RCC 7860 (cell line): ENCODE results near the gene TMEM53.

Source experiments
- DNase-seq: peaks from one replicate; pipeline ENCODE4 v3.0.0-alpha.2; 2015; ENCODE audit warnings: low spot score
- FAIRE-seq: peaks from 2 replicates; lab custom pipeline; 2012; peaks lifted over from hg19 to GRCh38; lab: Jason Lieb, UNC

The TMEM53 gene

DNA sequence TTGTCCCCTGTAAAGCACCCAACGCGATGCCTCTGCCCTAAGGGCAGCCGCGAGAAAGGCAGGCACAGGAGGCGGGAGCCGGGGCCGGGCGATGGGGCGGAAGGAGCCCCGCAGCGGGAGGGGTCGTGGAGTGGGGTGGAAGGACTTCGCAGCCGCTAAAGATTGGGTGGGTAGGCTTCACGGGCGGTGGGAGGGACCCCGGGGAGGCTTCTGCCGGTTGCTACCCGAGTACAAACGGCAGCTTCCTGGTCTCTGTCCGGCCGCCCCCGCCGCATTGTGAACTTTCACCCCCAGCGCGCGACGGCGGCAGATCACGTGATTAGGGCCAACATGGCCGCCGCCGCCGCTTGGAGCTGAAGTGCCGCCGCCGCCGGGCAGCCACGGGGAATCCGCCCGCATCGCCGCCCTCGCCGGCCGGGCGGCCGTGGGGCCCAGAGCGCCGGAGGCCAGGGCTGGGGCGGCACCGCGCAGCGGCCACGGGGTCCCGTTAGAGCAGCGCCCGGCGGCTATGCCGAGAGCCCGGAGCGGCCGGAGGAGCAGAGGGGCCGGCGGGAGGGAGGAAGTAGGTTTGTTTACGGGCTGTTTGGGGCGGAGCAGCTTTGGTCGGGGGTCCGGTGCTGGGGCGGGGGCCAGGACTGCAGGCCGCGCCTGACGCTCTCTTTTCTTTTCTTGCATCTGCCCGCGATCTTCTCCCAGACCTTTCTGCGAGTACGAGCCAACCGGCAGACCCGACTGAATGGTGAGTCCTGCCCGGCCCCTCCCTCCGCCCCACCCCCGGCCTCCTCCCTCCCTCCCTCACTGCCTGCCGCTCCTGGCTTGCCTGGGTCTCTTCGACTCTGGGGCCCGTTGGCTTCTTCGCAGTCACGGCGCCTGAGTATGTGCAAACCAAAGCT is 42.4 kb downstream of the TMEM53 start:
- FAIRE-seq (no peak), DNase-seq (peak; percentile 74)

DNA sequence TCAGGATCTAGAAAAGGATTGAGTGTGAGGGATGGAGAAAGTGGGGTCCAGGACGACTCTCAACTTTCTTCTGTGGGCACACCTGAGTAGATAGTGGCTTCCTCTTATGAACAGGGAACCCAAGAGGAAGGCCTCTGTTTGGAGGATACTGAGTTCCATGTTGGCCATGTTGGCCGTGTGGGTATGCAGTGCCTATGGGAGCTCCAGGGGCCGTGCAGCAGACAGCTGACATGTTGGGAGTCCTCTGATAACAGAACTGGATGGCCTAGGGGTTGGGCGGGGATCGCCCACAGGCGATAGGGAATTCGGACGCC is 43.0 kb downstream of the TMEM53 start:
- no peak for FAIRE-seq

DNA sequence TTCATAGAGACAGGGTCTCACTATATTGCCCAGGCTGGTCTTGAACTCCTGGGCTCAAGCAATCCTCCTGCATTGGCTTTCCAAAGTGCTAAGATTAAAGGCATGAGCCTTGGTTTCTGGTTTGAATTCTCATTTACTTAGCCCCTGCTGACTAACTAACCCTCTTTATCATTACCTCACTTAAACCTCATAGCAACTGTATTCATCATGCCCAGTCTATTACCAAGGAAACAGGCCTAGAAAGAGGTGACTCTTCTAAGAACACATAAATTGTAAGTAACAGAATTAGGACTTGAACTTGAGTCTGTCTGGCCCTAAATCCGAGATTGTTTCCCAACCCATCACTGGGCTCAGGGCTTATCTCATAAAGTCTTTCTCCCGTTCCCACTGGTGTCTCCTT is 44.2 kb downstream of the TMEM53 start:
- FAIRE-seq = peak; percentile 31
- peak; percentile 86 for DNase-seq

More for the DNA sequence above, 43.0 kb downstream of the TMEM53 start:
- DNase-seq = no peak

DNA sequence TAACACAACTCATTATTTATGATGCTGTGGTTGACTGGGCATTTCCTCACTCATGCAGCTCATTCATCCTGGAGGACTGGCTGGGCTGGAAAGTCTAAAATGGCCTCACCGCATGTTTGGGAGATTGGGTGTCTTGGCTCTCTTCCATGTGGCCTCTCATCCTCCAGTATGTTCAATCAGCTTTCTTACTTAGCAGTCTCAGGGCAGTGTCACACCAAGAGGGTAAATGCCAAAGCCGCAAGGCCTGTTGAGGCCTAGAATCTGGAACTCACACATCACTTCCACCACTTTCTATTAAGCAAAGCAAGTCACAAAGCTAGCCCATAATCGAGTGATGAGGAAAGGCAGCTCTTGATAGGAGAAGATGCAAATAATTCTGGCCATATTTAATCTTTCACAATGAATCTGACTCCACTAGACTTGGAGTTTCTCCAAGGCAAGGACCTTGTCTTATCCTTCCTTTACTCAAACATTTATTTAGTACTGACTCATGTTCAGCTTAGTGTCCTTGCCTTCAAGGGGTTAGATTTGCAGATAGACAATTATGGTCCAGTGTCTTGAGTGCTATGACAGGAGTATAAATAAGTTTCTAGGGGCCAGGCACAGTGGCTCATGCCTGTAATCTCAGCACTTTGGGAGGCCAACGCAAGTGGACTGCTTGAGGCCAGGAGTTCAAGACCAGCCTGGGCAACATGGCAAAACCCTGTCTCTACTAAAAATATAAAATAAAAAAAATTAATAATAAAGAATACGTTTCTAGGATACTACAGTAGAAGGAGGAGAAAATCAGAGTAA is 45.1 kb downstream of the TMEM53 start:
- FAIRE-seq = peak; percentile 97

DNA sequence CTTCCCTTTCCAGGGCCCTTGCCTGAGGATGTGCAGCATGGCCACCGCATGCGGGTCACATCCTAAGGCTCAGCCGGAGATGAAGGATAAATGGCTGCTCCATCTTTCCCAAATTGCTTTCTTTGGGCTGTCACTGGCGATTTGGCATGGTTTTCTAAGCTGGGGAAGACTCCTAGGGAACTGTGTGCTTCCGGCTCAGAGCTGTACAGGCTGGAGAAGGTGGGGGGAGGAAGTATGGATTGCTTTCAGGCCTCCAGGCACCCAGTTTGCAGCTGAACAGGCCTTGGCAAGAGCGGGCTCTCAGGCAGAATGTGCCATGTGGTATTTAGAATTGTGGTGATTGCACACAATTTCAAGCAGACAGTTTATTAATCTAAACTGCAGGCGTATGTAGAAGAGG is 48.9 kb downstream of the TMEM53 start:
- DNase-seq = no peak
- FAIRE-seq = no peak

More for the DNA sequence above, 45.1 kb downstream of the TMEM53 start:
- DNase-seq = peak; percentile 97

DNA sequence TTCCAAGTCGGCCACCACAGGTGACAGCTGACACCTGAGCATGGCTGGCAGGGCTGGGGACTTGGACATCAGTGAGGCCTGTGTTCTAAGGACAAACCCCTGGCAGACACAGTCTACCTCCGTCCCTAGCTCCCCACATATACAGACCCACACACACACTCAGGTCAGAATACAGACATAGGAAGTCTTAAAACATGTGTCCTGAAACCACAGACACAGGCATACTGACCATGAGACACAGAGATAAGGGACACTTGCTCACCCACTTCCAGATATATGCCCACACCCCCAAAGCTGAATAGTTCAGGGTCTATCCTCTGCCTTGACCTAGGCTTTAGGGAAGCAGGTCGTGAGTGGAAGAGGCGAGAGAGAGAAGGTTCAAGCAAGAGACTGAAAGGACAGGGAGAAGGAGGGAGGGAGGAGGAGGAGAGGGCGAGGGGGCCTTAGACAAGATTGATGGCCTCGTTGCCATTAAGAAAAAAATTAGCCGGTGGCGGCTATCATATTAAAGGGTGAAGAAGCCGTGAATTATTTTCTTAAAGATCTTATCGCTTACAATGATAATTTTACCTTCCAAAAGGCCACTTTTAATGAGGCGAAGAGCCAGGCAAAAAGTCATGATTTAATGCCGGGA is 49.9 kb downstream of the TMEM53 start:
- FAIRE-seq = no peak

DNA sequence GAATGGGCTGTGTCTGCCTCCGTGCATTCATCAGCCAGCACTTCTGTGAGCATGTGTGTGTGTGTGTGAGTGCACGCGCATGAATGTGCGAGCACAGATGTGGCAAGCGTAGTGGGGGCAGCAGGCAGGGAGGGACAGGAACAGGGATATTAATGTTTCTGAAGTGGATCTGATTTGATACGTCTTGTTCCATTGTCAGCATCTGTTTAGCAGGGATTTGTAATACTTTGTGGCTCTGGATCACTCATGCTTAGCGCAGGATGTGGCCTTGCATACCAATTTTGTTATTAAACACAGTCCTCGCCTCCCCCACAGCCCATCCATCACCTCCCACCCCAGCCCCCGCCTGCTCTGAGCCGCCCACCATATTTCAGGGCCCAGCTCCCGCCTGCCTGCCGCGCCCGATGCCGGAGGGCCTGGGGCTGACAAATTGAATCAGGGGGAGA is 52.4 kb downstream of the TMEM53 start:
- no peak for FAIRE-seq
- peak; percentile 53 for DNase-seq

More for the DNA sequence above, 49.9 kb downstream of the TMEM53 start:
- no peak for DNase-seq

DNA sequence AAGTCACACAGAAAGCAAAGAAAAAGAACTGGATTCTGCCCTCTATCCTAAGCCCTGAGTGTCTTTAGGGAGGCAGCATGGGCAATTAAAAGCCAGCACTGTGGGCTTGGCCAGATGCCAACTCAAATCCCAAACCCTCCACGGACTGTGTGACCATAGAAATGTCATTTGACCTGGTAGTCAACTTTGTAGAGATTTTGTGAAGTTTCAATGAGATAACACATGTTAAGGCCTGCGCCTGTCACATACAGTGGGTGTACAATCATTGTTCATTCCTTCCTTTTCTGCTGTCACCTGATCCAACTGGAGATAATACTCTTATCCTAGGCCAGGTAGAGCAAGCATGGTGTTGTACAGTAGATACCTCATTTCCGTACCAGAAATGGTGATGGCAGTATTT is 54.2 kb downstream of the TMEM53 start:
- FAIRE-seq (no peak), DNase-seq (peak; percentile 8)

DNA sequence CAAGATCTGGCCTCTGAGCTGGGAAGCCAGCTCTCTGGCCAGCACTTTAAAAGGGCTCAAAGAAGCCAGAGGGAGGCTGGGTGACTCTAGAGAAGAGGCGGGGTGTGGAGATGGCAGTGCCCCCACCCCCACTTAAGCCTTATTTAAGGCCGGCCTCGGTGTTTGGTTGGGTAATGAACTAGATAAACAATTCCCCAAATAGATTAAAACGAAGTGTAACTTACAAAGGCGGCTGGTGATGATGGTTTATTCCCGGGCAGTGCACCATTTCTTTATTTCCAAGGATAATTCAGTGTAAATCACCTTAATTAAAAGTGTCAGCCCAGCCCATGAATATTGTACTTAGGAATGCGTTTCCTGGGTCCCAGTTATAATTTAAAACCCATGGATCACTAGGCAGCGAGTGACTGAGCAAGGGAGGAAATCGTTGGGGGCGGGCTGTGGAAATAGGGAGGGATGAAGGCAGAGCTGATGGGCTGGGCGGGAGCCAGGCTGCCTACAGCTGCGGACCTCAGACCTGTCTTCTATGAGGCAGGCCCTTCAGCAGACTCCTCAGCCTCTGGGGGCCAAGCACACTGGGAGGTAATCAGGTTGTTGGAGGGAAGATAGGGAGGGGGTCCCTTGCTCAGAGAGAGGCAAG is 54.9 kb downstream of the TMEM53 start:
- peak; percentile 83 for FAIRE-seq
- peak; percentile 72 for DNase-seq

DNA sequence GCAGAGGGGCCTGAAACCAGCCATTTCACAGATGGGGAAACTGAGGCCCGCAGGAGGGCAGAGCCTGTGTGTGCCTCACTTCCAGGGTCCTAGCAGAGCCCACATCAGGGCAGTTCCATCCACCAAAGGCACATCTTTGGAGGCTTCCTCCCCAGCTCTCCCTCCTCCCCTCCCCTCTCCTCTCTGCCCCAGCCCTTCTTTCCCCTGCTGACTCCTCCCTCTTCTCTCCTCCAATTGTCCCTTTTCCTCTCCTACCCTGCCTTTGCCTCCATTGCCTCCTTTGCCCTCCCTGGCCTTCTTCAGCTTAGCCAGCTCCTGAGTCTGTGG is 56.6 kb downstream of the TMEM53 start:
- DNase-seq = no peak
- FAIRE-seq = no peak

DNA sequence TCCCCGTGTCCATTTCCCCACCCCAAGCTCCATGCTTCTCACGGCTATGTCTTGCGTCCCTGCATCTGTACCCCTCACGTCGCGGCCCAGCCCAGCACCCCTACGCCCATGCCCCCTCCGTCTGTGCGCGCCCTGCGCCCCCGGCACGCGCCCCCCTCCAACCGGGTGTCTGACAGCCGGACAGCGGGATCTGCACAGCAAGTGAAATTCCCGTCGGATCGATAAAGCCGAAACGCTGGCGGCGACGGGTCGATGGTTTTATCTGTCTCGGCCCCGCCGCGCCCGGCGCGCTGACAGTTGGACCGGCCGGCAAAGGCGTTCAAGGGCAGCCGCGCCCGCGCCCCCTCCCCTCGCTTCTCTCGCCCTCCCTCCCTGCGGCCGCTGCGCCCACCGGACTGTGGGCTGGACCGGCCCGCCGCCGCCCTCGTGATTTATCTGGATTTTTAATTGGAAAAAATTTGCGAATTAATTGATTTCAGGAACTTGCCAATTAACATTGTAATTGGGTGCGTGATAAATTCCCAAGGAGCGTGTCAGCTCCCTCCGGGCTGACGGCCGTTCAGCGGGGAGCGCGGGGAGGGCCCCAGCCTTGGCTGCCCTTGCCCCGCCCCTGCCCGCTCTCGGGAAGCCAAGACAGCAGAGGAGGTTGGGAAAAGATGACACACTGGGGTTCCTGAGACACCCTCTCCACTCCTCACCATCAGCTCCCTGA is 57.1 kb downstream of the TMEM53 start:
- DNase-seq (no peak), FAIRE-seq (no peak)

DNA sequence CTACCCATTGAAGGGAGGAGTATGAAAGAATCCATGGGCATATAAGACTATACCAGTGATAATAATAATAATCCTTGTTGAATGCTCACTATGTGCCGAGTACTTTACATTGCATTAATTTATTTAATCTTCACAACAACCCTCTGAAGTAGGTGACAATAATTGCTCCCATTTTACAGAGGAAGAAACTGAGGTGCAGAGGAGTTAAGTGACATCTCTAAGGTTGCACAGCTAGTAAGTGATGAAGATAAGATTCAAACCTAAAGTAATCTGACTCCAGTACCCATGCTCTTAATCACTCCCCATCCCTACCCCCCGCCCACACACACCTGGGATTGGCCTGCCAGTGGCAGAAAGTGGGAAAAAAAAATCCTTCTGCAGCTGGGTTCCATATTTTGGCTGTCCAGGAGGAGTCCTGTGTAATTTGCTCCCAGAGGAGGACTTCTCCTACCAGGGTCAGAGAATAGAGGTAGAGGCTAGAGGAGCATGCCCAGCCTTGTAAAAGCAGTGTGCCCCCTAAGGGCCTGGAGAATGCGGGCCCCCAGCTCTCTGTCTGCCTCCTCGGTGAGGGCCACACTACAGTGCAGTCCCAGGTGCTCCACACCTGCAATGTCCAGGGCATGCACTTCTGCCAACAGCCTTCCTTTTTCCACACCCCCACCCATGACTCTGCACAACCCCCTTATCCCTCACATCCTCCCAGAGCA is 57.8 kb downstream of the TMEM53 start:
- no peak for DNase-seq
- no peak for FAIRE-seq

DNA sequence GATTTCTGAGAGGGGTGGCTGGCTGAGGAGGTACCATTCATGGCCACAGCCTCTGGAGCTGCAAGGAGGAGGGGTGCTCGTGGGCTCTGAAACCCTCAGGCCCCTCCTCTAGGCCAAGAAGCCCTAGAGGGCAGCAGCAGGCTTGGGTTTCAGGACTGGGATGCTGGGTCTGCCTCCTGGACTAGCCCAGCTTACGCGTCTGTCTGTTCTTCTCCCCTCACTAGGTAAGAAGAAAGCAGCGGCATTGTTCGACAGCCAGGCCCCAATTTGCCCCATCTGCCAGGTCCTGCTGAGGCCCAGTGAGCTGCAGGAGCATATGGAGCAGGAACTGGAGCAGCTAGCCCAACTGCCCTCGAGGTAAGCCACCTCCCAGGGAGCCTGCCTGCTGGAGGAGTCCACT is 60.3 kb downstream of the TMEM53 start:
- FAIRE-seq = no peak
- no peak for DNase-seq

DNA sequence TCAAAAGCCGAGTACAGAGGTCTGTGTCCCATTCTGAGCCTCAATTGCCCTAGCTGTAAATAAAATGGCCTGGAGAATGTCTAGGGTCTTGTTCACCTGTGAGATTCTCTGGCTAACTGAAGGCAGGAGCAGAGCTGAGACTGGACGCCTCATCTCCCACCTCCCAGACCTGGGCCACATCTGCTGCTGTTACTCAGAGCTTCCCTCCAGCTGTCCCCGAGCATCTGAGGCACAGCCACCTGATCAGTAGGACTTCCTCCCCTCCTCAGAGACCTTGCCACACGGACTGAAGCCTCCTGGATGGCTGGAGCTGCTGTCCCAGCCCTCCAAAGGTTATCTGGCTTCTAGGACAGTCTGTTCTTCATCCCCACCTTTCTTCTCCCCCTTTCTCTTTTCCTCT is 62.4 kb downstream of the TMEM53 start:
- DNase-seq (no peak), FAIRE-seq (no peak)

DNA sequence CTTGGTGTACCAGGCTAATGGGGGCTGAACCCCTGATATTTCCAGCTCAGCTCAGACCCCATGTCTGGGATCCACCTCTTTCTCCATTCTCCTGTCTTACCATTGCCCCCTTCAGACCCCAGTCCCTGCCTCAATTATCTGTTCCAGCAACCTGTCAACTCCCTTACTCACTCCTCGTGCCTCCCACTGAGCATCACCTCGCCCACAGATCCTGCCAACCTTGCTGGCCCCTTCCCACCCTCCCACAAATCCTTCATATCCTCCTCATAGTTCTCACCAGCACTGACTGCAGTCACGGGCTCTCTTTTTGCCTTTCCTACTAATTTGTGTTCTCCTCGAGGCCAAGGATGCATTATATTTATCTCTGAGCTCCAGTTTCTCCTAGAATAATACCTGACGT is 62.9 kb downstream of the TMEM53 start:
- FAIRE-seq (no peak), DNase-seq (no peak)

DNA sequence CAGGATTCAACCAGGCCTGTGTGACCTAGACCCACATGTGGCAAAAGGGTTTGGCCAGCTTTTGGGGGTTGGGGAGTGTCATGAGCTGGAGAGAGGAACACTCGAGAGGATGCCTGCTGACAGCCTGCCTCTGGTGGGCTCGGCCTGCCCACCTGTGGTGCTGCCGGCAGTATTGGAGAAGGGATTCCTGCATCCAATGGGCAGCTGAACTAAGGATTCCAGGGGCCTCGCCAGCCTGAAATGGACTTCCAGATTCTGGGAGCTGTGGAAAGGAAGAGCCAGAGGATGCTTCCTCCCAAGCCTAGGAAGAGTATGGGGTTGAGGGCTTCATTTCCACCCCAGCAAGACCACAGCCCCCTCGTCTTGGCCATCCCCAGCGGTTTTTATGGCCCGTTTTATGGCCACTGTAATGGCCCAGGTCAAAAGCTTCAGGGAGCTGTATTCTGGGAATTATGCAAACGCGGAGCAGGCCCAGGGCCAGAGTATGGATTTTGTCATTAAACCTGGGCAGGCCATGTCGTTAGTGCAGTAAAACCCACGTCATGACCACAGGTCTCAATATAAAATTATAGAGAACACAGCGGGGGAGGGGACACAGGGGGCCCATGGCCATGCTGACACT is 63.6 kb downstream of the TMEM53 start:
- DNase-seq (no peak), FAIRE-seq (no peak)

DNA sequence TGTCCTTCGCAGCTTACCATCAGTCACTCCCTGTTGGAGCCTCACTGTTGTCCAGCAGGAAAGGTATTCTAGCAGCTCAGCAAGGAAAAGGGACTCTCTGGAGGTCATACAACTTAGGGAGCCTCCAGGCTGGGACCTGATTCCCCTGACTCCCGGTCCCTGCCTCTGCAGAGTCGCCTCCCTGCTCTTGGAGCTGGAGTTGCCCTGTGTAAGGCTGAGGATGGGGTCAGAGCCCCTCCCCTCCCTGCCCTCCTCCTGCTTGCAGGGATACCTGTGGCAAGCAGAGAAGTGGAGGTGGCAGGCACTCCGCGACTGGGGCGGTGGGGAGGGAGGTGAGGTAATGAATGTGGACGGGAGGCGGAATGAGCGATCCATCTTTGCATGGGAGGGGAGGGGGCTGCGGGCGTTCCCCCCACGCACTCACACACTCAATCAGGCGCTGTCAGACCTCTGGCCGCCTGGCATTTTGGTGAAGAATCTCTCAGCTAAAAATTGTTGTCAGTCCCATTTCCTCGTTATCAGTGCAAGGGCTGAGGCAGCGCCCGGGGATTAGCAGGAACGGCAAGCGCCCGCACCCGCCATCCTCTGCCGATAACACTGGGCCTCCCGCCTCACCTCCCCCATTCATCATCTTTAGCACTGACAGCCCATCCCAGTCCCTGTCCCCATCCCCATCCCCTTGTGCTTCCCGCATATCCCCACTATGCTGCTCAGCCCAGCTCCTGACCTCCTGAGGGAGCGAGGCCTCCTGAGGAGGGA is 64.3 kb downstream of the TMEM53 start:
- FAIRE-seq = no peak

DNA sequence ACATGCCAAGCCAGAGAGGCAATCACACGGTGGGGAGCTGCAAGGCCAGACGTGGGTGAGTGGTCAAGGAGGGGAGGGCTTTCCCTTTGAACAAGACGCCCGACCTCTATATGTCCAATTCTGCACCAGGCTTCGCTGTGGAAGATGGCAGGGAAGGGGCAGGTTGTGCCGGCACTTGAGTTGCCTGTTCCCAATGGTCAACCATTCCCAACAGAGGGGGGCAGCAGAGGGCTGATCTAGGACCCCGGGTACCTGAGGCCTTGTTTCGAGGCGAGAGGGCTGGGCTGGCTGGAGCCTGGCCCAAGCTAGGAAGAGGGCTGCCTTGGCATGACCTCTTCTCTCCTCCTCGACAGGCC is 64.9 kb downstream of the TMEM53 start:
- FAIRE-seq (no peak), DNase-seq (peak; percentile 15)

More for the DNA sequence above, 64.3 kb downstream of the TMEM53 start:
- no peak for DNase-seq

DNA sequence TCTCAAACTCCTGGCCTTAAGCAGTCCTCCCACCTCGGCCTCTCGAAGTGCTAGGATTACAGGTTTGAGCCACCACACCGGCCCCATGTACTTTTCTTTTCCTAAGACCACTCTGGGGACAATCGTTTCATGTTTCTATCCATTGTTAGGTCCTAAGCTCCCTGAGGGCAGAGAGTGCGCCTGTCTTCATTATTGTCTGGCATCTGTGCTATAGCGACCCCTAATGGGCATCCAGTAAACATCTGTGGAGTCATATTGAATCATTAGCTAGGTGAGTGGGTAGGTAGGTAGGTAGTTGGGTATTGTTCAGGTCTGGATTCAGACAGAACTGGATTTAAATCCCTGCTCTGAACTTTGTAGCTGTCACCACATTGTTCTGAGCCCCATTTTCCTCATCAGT is 66.1 kb downstream of the TMEM53 start:
- DNase-seq (peak; percentile 4), FAIRE-seq (no peak)
